GM18951 (cell line): Measurements from ENCODE around the gene KIAA1958.

Experiments
- POLR2A ChIP-seq: IDR thresholded peaks from 4 replicates; pipeline ENCODE4 v1.6.1; 2011; ENCODE audit warnings: mild to moderate bottlenecking; ENCODE audit not compliant: insufficient read length, insufficient read depth; ENCODE audit errors: extremely low read depth
- in situ Hi-C: fragments of 300-500 bp; cut with MboI; formaldehyde crosslinking; loops from one replicate; pipeline ENCODE4 v1.12.0; 2022; ENCODE audit warnings: low sequenced_read_pairs, mixed read lengths, inconsistent platforms; ENCODE audit not compliant: unreplicated experiment

The KIAA1958 gene

GRCh38 chr9:112556497-112557442, 70.1 kb downstream of the KIAA1958 start:
- TF ChIP-seq POLR2A, result no peak
- in situ Hi-C loops, result no loop called here

GRCh38 chr9:112558476-112558875, 71.8 kb downstream of the KIAA1958 start:
- no peak for TF ChIP-seq POLR2A
- in situ Hi-C loops, result no loop called here

- in situ Hi-C loops, result no loop called here
- TF ChIP-seq POLR2A, result no peak
These were observed 72.4 kb downstream of the KIAA1958 start for GRCh38 chr9:112558978-112559377.

GRCh38 chr9:112559629-112560413, 73.2 kb downstream of the KIAA1958 start:
- no peak for TF ChIP-seq POLR2A
- in situ Hi-C loops, result no loop called here

GRCh38 chr9:112562235-112562958, 75.8 kb downstream of the KIAA1958 start:
- in situ Hi-C loops, result no loop called here
- no peak for TF ChIP-seq POLR2A

GRCh38 chr9:112569186-112569585, 82.6 kb downstream of the KIAA1958 start:
- in situ Hi-C loops, result no loop called here
- no peak for TF ChIP-seq POLR2A

GRCh38 chr9:112570671-112571167, 84.1 kb downstream of the KIAA1958 start:
- TF ChIP-seq POLR2A, result no peak
- in situ Hi-C loops, result no loop called here

- in situ Hi-C loops, result no loop called here
- no peak for TF ChIP-seq POLR2A
These were observed 85.2 kb downstream of the KIAA1958 start for GRCh38 chr9:112571624-112572355.

- no peak for TF ChIP-seq POLR2A
- in situ Hi-C loops, result no loop called here
These were observed 85.8 kb downstream of the KIAA1958 start for GRCh38 chr9:112572416-112572815.

- TF ChIP-seq POLR2A, result no peak
- in situ Hi-C loops, result no loop called here
These were observed 87.4 kb downstream of the KIAA1958 start for GRCh38 chr9:112574008-112574407.

GRCh38 chr9:112575107-112575506, 88.5 kb downstream of the KIAA1958 start:
- no peak for TF ChIP-seq POLR2A
- in situ Hi-C loops, result no loop called here

GRCh38 chr9:112581469-112582176, 95.0 kb downstream of the KIAA1958 start:
- no peak for TF ChIP-seq POLR2A
- in situ Hi-C loops, result no loop called here
